K562 (cell line): ENCODE data around the gene HDHD3. TPM values are rescaled to one million over a fixed set of nuclear protein-coding genes. Genes with fewer than 3 reads are reported as not detected.

Experiments
- ADNP ChIP-seq: fragments of 200-800 bp; sonication (Bioruptor generic); IDR thresholded peaks from 2 replicates; pipeline ENCODE4 v1.6.1; 2016; ENCODE audit warnings: missing genetic modification characterization, missing compliant biosample characterization
- CTCF ChIP-seq, 3 experiments: IDR thresholded peaks in 2 of 3; conservative IDR thresholded peaks in 1 of 3; 2 replicates each; pipeline ENCODE4 v1.5.1; 2011 to 2012; ENCODE audit warnings: low read length in 3 of 3, mild to moderate bottlenecking in 3 of 3, control low read depth in 2 of 3, improper control_type of control experiment in 1 of 3, inconsistent platforms in 1 of 3, low read depth in 1 of 3, mixed read lengths in 1 of 3, moderate library complexity in 1 of 3; ENCODE audit not compliant: insufficient read depth in 2 of 3
- DNMT1 ChIP-seq: fragments of 450-650 bp; IDR thresholded peaks from 2 replicates; pipeline ENCODE4 v1.6.1; 2016; ENCODE audit warnings: antibody characterized with exemption, mild to moderate bottlenecking
- ETS1 ChIP-seq: conservative IDR thresholded peaks from 2 replicates; pipeline ENCODE4 v1.6.1; 2011; ENCODE audit warnings: low read depth, mild to moderate bottlenecking, low read length; ENCODE audit not compliant: control insufficient read depth
- HDGF ChIP-seq: fragments of 450-650 bp; IDR thresholded peaks from 2 replicates; pipeline ENCODE4 v1.6.1; 2016
- KLF16 ChIP-seq: IDR thresholded peaks from 2 replicates; pipeline ENCODE4 v1.6.1; 2016; ENCODE audit warnings: antibody characterized with exemption
- MAZ ChIP-seq, 2 experiments: fragments of 450-650 bp in 1 of 2; sonication (generic) in 1 of 2; formaldehyde crosslinking; IDR thresholded peaks in 1 of 2; conservative IDR thresholded peaks in 1 of 2; 2 replicates each; pipeline versions ENCODE4 v1.4.0 to v1.5.0; 2020; ENCODE audit warnings: mild to moderate bottlenecking in 1 of 2, missing genetic modification reagents in 1 of 2
- MYC ChIP-seq, 2 experiments: fragments of 250-450 bp in 1 of 2; sonication (Bioruptor Pico) in 1 of 2; IDR thresholded peaks; 2 replicates each; pipeline versions ENCODE4 v1.5.1 to v1.6.1; 2012 to 2021; ENCODE audit warnings: low read depth in 2 of 2, borderline replicate concordance in 1 of 2, improper control_type of control experiment in 1 of 2, low read length in 1 of 2, mild to moderate bottlenecking in 1 of 2, moderate library complexity in 1 of 2
- NBN ChIP-seq: fragments of 450-650 bp; IDR thresholded peaks from 2 replicates; pipeline ENCODE4 v1.6.1; 2016; ENCODE audit warnings: low read depth, mild to moderate bottlenecking
- PHTF2 ChIP-seq: fragments of 250-450 bp; sonication (Bioruptor Pico); IDR thresholded peaks from 2 replicates; pipeline ENCODE4 v1.5.0; 2021; ENCODE audit warnings: mild to moderate bottlenecking
- RCOR1 ChIP-seq, 2 experiments: IDR thresholded peaks; 2 replicates each; pipeline ENCODE4 v1.6.1; 2012; ENCODE audit warnings: low read depth in 2 of 2, low read length in 2 of 2, borderline replicate concordance in 1 of 2, improper control_type of control experiment in 1 of 2
- SOX6 ChIP-seq: fragments of 450-650 bp; IDR thresholded peaks from 2 replicates; pipeline ENCODE4 v1.6.1; 2014; ENCODE audit warnings: mild to moderate bottlenecking
- SRSF7 ChIP-seq: fragments of 200-400 bp; formaldehyde crosslinking; optimal IDR thresholded peaks from 2 replicates; pipeline ENCODE3; 2017; ENCODE audit warnings: mild to moderate bottlenecking, low read depth, low read length
- TBP ChIP-seq: optimal IDR thresholded peaks from 2 replicates; pipeline ENCODE3; 2011; ENCODE audit warnings: low read depth, low read length, improper control_type of control experiment
- VEZF1 ChIP-seq: fragments of 200-800 bp; sonication (Bioruptor generic); IDR thresholded peaks from 2 replicates; pipeline ENCODE4 v1.6.1; 2017; ENCODE audit warnings: missing genetic modification characterization, missing compliant biosample characterization
- ZNF133 ChIP-seq: fragments of 250-450 bp; sonication (Bioruptor Pico); IDR thresholded peaks from 2 replicates; pipeline ENCODE4 v1.4.0; 2020; ENCODE audit warnings: mild to moderate bottlenecking
- ZNF253 ChIP-seq: fragments of 250-450 bp; sonication (Bioruptor Pico); conservative IDR thresholded peaks from 2 replicates; pipeline ENCODE4 v1.6.1; 2021; ENCODE audit warnings: mild to moderate bottlenecking
- ZNF311 ChIP-seq: fragments of 250-450 bp; sonication (Bioruptor Pico); IDR thresholded peaks from 2 replicates; pipeline ENCODE4 v1.4.0; 2020; ENCODE audit warnings: mild to moderate bottlenecking, moderate library complexity
- ZNF584 ChIP-seq: fragments of 200-800 bp; sonication (Bioruptor generic); IDR thresholded peaks from 2 replicates; pipeline ENCODE4 v1.6.1; 2016; ENCODE audit warnings: low read depth, mild to moderate bottlenecking, missing genetic modification characterization, missing compliant biosample characterization
- ZNF589 ChIP-seq: fragments of 200-800 bp; sonication (Bioruptor generic); IDR thresholded peaks from 2 replicates; pipeline ENCODE4 v1.6.1; 2016; ENCODE audit warnings: low read depth, missing genetic modification characterization, missing compliant biosample characterization
- ZNF740 ChIP-seq, 3 experiments: fragments of 200-800 bp in 1 of 3; sonication (Bioruptor generic) in 1 of 3; sonication (generic) in 1 of 3; formaldehyde crosslinking in 1 of 3; IDR thresholded peaks; 2 replicates each; pipeline versions ENCODE4 v1.6.1 to v1.8.0; 2016 to 2022; ENCODE audit warnings: mild to moderate bottlenecking in 2 of 3, missing compliant biosample characterization in 2 of 3, missing genetic modification characterization in 2 of 3, missing genetic modification reagents in 1 of 3
- polyA plus RNA-seq, 8 experiments: library from polyadenylated mRNA; depleted of rRNA in 4 of 8; stranded (reverse) in 5 of 8; unstranded in 3 of 8; fragments of >200 nt; fragmentation: Nextera tagmentation in 2 of 8; fragmentation: Illumina TruSeq in 1 of 8; extraction: Ambion mirVana in 2 of 8; extraction: Trizol in 1 of 8; gene quantifications; 2 replicates each; pipeline versions ENCODE4 v1.2.1 to v1.2.3, GENCODE V29; 2011 to 2014; ENCODE audit warnings: inconsistent platforms in 1 of 8, missing spikeins in 1 of 8
- total RNA-seq, 7 experiments: library from RNA; depleted of rRNA in 6 of 7; stranded (reverse); fragments of >200 nt in 6 of 7; fragmentation: Illumina TruSeq in 2 of 7; extraction: Trizol in 2 of 7; gene quantifications; 2 replicates each; pipeline versions ENCODE4 v1.2.1 to v1.2.3, GENCODE V29; 2011 to 2021; ENCODE audit warnings: low replicate concordance in 1 of 7

Gene HDHD3
- total and polyA plus RNA-seq, 9 of the 15 experiments (the other 6 are each of a cell fraction or from before 2014, with no cell fraction given), result 1.1 to 19.1 (median 10.9) TPM

- no peak for TF ChIP-seq CTCF (IDR thresholded peaks at IDR 0.05 in 2 of 3, conservative IDR thresholded peaks at IDR 0.05 in 1 of 3; ENCODE audit: insufficient read depth in 2 of 3, low read depth in 1 of 3, low read length in 3 of 3)
- TF ChIP-seq TBP, result peak; percentile 41
- TF ChIP-seq RCOR1 (IDR thresholded peaks at IDR 0.05; ENCODE audit: borderline replicate concordance in 1 of 2, low read depth in 2 of 2, low read length in 2 of 2), result no peak
- no peak for TF ChIP-seq KLF16
- TF ChIP-seq ZNF253, result no peak
- TF ChIP-seq VEZF1 (CRISPR knock-in tag), result peak; percentile 76
- TF ChIP-seq ZNF589 (CRISPR knock-in tag), result no peak
- TF ChIP-seq MAZ (CRISPR knock-in tag; conservative IDR thresholded peaks at IDR 0.05 in 1 of 2, IDR thresholded peaks at IDR 0.05 in 1 of 2), result peak; percentile 21 to 73; a peak in 2 of 4 replicates
- peak; percentile 33; the same call in 1 of the 2 replicates for TF ChIP-seq MYC (IDR thresholded peaks at IDR 0.05; ENCODE audit: low read depth, low read length)
- no peak for TF ChIP-seq MYC (CRISPR knock-in tag; IDR thresholded peaks at IDR 0.05; ENCODE audit: borderline replicate concordance, low read depth)
- no peak for TF ChIP-seq DNMT1
- no peak for TF ChIP-seq NBN
- 0 out of 2 replicates have a peak, but pooled peaks have one; percentile 35 for TF ChIP-seq HDGF
- TF ChIP-seq PHTF2 (CRISPR knock-in tag), result no peak
- TF ChIP-seq SRSF7, result no peak
- TF ChIP-seq ZNF133 (CRISPR knock-in tag), result no peak
- TF ChIP-seq ZNF740 (CRISPR knock-in tag; IDR thresholded peaks at IDR 0.05), result peak; percentile 61; the same call in 1 of the 2 replicates
- peak in 1 of 2 experiments; percentile 76; a peak in 1 of 4 replicates for TF ChIP-seq ZNF740 (tag; IDR thresholded peaks at IDR 0.05)
- no peak for TF ChIP-seq ZNF584 (CRISPR knock-in tag)
- peak; percentile 54 for TF ChIP-seq ADNP
- no peak for TF ChIP-seq SOX6
- TF ChIP-seq ETS1, result 0 out of 2 replicates have a peak, but pooled peaks have one; percentile 48
- TF ChIP-seq ZNF311 (CRISPR knock-in tag), result no peak
Measured at GRCh38 chr9:113376634-113377567, at the start of gene HDHD3 (continued).
